DOHH2 (cell line): Measurements from ENCODE around the gene ANGPTL5.
A peak's percentile ranks its signal among the peaks of the same experiment; 100 is the strongest.
"Not testable (repeated sequence)": the region's sequence is repeated elsewhere in the genome, so short reads cannot be mapped to it uniquely, and the experiment has no call there.

Source experiments
- H3F3A ChIP-seq: fragments of 200-600 bp; sonication (generic), shearing (Covaris generic); 2 replicates; pipeline ENCODE4 v1.6.0; 2016; ENCODE audit warnings: antibody characterized with exemption, mild to moderate bottlenecking; ENCODE audit not compliant: control insufficient read depth, insufficient read depth
- H3K27ac ChIP-seq: fragments of 200-600 bp; sonication (generic); 2 replicates; pipeline ENCODE4 v1.5.1; 2014; ENCODE audit warnings: low read depth, mild to moderate bottlenecking, low read length, moderate library complexity
- H3K27me3 ChIP-seq: fragments of 200-600 bp; sonication (generic); 2 replicates; pipeline ENCODE4 v1.6.1; 2014; ENCODE audit warnings: mild to moderate bottlenecking, low read length, mixed read lengths; ENCODE audit not compliant: control insufficient read depth
- H3K36me3 ChIP-seq: fragments of 200-600 bp; sonication (generic); 2 replicates; pipeline ENCODE4 v1.6.1; 2014; ENCODE audit warnings: mild to moderate bottlenecking, low read length, moderate library complexity, mixed read lengths; ENCODE audit not compliant: control insufficient read depth
- H3K4me1 ChIP-seq: fragments of 200-600 bp; sonication (generic); 2 replicates; pipeline ENCODE4 v1.6.1; 2014; ENCODE audit warnings: mild to moderate bottlenecking, low read length, mixed read lengths; ENCODE audit not compliant: control insufficient read depth
- H3K4me2 ChIP-seq: fragments of 200-600 bp; sonication (generic); 2 replicates; pipeline ENCODE4 v1.6.0; 2014; ENCODE audit warnings: mild to moderate bottlenecking, low read length, moderate library complexity
- H3K4me3 ChIP-seq: fragments of 200-600 bp; sonication (generic); 2 replicates; pipeline ENCODE4 v1.5.1; 2014; ENCODE audit warnings: mild to moderate bottlenecking, low read length, mixed read lengths
- H3K79me2 ChIP-seq: fragments of 200-600 bp; sonication (generic); 2 replicates; pipeline ENCODE4 v1.6.1; 2014; ENCODE audit warnings: mild to moderate bottlenecking, low read length, mixed read lengths; ENCODE audit not compliant: control insufficient read depth
- H3K9me2 ChIP-seq: fragments of 200-600 bp; sonication (generic); replicated peaks from 2 replicates; pipeline ENCODE4 v1.6.1; 2014; ENCODE audit warnings: mild to moderate bottlenecking, low read length, mixed read lengths; ENCODE audit not compliant: control insufficient read depth
- H3K9me3 ChIP-seq: fragments of 200-600 bp; sonication (generic); 2 replicates; pipeline ENCODE4 v1.6.1; 2014; ENCODE audit warnings: antibody characterized with exemption, low read length, mixed read lengths; ENCODE audit not compliant: control insufficient read depth, insufficient read depth
- H4K20me1 ChIP-seq: fragments of 200-600 bp; sonication (generic); 2 replicates; pipeline ENCODE4 v1.6.0; 2014; ENCODE audit warnings: low read depth, mild to moderate bottlenecking, antibody characterized with exemption, low read length, moderate library complexity; ENCODE audit not compliant: control insufficient read depth, insufficient read depth
- EZH2phosphoT487 ChIP-seq: fragments of 200-600 bp; sonication (generic); IDR thresholded peaks from 2 replicates; pipeline ENCODE4 v1.6.1; 2017; ENCODE audit warnings: borderline replicate concordance, mild to moderate bottlenecking, antibody characterized with exemption, low read length, moderate library complexity, mixed read lengths
- TF ChIP-seq, protein P1 (sequence below): fragments of 200-600 bp; sonication (generic); IDR thresholded peaks from one replicate; pipeline ENCODE4 v1.5.1; 2014; ENCODE audit warnings: antibody characterized with exemption, mild to moderate bottlenecking, low read depth, low read length; ENCODE audit not compliant: poor library complexity, severe bottlenecking

The ANGPTL5 gene

DNA sequence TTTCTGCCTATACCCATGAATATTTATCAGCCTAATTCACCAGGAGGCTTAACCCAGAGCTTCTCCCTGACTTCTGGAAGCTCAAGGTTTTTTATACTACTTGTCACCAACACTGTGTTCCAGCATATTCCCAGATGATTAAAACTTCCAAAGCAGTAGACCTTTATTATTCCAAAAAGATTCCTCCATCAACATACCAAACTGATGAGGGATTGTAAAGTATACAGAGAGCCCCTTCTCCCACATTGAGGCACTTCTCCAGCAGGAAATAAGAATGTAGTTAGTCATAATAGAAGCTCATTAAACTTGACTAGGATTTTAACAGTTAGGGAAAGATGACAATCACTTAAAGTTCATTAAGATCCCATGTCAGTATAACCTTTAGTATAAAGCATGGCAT lies 53.0 kb downstream of the ANGPTL5 start:
- Histone ChIP-seq H3K36me3 (no peaks in the 10 kb centered on the region), H3K79me2 (no peaks in the 10 kb centered on the region), H3F3A (no peaks in the 10 kb centered on the region), H3K4me3 (no peak overlapping the region), H3K9me3 (no peaks in the 10 kb centered on the region), H3K9me2 (no peaks in the 10 kb centered on the region), H3K27ac (no peak overlapping the region), H3K27me3 (peaks cover 9% of the 10 kb centered on the region; the same call in 1 of the 2 replicates), H4K20me1 (no peaks in the 10 kb centered on the region), H3K4me1 (no peaks in the 10 kb centered on the region), H3K4me2 (no peak overlapping the region)
- TF ChIP-seq EZH2phosphoT487, result no peak
- TF ChIP-seq, protein P1, sequence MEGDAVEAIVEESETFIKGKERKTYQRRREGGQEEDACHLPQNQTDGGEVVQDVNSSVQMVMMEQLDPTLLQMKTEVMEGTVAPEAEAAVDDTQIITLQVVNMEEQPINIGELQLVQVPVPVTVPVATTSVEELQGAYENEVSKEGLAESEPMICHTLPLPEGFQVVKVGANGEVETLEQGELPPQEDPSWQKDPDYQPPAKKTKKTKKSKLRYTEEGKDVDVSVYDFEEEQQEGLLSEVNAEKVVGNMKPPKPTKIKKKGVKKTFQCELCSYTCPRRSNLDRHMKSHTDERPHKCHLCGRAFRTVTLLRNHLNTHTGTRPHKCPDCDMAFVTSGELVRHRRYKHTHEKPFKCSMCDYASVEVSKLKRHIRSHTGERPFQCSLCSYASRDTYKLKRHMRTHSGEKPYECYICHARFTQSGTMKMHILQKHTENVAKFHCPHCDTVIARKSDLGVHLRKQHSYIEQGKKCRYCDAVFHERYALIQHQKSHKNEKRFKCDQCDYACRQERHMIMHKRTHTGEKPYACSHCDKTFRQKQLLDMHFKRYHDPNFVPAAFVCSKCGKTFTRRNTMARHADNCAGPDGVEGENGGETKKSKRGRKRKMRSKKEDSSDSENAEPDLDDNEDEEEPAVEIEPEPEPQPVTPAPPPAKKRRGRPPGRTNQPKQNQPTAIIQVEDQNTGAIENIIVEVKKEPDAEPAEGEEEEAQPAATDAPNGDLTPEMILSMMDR, result no peak

DNA sequence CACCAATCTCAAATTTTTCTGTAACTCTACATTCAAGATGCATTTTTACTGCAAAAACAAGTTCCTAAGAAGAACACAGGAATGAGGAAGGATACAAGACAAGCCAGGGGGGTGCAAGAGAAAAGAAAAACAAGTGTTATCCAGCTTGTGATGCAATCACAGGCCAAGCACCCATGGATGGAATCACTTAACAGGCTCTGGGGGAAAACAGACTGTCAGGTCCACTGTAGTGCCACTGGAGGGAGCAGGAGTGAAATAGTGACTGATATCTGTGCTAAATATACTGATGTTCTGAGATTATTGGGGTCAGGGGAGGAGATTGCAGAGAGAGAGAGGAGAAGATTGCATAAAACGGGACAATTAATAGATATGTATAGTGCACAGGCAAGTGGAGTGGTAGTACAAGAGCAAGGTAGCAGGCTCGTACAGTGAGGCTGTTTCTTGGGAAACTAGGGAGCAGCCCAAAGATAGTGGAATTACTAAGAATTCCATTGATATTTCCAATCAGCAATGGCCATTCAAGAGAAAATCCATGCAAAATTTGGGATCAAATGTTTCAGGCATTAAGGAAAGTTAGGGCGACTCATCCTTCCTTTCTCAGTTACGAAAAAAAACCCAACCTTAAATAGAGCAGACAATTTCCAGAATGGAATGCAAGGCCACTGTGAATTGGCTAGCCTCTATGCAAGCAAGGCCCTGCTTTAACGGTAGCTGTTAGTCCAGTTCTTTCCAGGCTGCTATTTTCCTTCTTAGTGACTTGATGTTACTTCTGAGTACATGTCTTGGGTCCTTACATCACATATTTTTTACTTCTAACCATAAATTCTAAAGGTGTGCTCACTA lies 53.7 kb downstream of the ANGPTL5 start:
- Histone ChIP-seq H3F3A (no peaks in the 10 kb centered on the region), H3K27me3 (peaks cover 7% of the 10 kb centered on the region; the same call in 1 of the 2 replicates), H4K20me1 (no peaks in the 10 kb centered on the region), H3K9me2 (no peaks in the 10 kb centered on the region), H3K79me2 (no peaks in the 10 kb centered on the region), H3K27ac (no peak overlapping the region), H3K36me3 (no peaks in the 10 kb centered on the region), H3K4me3 (no peak overlapping the region), H3K4me1 (no peaks in the 10 kb centered on the region), H3K4me2 (no peak overlapping the region), H3K9me3 (no peaks in the 10 kb centered on the region)
- no peak for TF ChIP-seq EZH2phosphoT487
- TF ChIP-seq, protein P1, result peak; percentile 25

DNA sequence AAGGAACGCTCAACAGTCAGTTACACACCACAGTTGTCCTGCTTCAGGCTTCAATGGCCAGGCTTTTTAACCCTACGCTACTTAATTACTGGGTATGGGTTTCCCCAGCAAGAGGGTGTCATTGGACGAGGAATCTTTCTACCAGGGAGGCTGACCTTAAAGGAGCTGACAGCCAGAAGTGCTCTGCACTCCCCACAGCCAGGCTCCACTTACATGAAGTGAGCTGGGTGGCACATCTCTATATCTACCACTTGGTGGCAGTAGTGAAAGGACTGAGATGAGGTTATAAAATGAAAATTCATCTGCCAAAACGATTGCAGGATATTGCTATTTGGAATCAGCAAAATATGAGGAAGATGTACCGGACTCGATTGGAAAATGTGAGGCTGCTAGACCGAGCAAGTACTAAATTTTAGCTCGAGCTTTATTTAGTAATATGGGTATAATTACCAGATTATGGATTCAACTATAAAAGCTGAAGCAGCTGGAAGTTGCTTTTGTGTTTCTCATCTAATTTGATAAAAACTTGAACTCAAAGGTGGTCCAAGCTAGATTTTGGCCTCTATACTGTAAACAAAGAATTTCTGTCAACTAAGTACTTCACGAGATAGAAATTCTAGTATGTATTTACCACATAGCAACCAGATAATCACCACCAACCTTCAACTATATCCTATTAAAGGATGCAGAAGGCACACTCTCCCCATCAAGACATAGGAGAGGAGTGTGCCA lies 55.5 kb downstream of the ANGPTL5 start:
- TF ChIP-seq, protein P1, result peak; percentile 76
- no peak for TF ChIP-seq EZH2phosphoT487
- Histone ChIP-seq H3K79me2 (no peaks in the 10 kb centered on the region), H4K20me1 (no peaks in the 10 kb centered on the region), H3K27me3 (peaks cover 7% of the 10 kb centered on the region; the same call in 1 of the 2 replicates), H3K36me3 (no peaks in the 10 kb centered on the region), H3K4me1 (no peaks in the 10 kb centered on the region), H3K9me2 (no peaks in the 10 kb centered on the region), H3K9me3 (no peaks in the 10 kb centered on the region), H3F3A (no peaks in the 10 kb centered on the region), H3K27ac (no peak overlapping the region), H3K4me3 (no peak overlapping the region), H3K4me2 (no peak overlapping the region)

DNA sequence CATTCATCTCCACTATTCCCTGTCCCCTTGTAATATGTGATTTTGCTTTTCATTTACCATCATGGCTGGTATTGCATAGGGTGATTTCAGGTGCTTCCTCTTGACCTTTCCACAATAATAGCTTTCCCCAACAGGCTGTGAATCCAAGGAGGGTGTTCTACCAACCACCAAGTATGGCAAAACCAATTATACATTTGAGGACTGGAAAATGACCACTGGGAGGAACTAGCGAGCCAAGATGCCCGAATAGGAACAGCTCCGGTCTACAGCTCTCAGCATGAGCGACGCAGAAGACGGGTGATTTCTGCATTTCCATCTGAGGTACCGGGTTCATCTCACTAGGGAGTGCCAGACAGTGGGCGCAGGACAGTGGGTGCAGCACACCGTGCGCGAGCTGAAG lies 64.1 kb downstream of the ANGPTL5 start:
- H3K4me1 ChIP-seq, H3K27ac ChIP-seq, H3K4me2 ChIP-seq, H3F3A ChIP-seq, H3K9me2 ChIP-seq, H3K9me3 ChIP-seq, H3K79me2 ChIP-seq, H3K4me3 ChIP-seq, H4K20me1 ChIP-seq, H3K27me3 ChIP-seq, H3K36me3 ChIP-seq: not testable (repeated sequence)
